ENCODE data around the gene HLF. TPM values are rescaled to one million over a fixed set of nuclear protein-coding genes. Genes with fewer than 3 reads are reported as not detected.

Gene HLF
- total RNA-seq, 1 experiment from 2014 or later: 1.5 TPM

DNA sequence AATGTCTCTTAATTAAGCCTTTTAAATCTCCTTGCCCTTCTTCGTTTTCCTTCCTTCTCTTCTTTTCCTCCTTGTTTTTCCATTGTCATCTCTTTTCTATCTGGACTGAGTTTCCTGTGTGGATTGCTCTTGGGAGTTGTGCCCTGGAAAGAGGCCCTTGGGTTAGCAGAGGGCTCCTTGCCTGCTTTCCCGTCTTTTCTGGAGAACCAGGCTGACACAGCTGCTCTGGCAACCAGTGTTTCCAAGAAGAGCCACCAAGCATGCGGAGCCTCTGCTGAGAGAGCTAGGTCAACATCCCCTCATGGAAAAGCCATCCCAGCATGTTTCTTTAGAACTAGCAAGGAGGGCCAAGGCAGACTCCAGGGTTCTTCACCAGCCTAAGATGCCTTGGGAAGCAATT lies 75.4 kb downstream of the HLF start:
- H3K79me2 ChIP-seq (ENCODE audit: insufficient read depth, low read length): no peaks in the 10 kb centered on the region
- POLR2A ChIA-PET: no interaction called here
- intact Hi-C loops (cut with micrococcal nuclease): no loop called here

More for the DNA sequence above, 75.4 kb downstream of the HLF start:
- Histone ChIP-seq H3K27ac (ENCODE audit: low read depth, low read length) (no peak overlapping the region), H3K9me2 (ENCODE audit: insufficient read depth) (no peaks in the 10 kb centered on the region), H3K27me3 (ENCODE audit: insufficient read depth, low read length) (peaks cover 16% of the 10 kb centered on the region; the same call in 1 of the 2 replicates), H4K20me1 (ENCODE audit: insufficient read depth) (no peaks in the 10 kb centered on the region), H3K36me3 (ENCODE audit: control insufficient read depth in 1 of 2, insufficient read depth in 2 of 2, low read length in 2 of 2) (no peaks in the 10 kb centered on the region), H3K9me3 (ENCODE audit: control insufficient read depth in 1 of 2, insufficient read depth in 1 of 2, low read depth in 1 of 2, low read length in 2 of 2) (no peaks in the 10 kb centered on the region), H2AFZ (ENCODE audit: low read depth, low read length, poor library complexity, severe bottlenecking) (no peak overlapping the region), H3K9ac (ENCODE audit: low read length) (no peak overlapping the region), H3K4me2 (ENCODE audit: low read length) (no peak overlapping the region), H3K4me1 (ENCODE audit: control insufficient read depth in 1 of 2, insufficient read depth in 2 of 2, low read length in 2 of 2) (no peaks in the 10 kb centered on the region), H3K4me3 (replicated peaks in 1 of 2; ENCODE audit: low read depth in 1 of 2, low read length in 2 of 2) (no peak overlapping the region)
- RAD21 ChIA-PET (ENCODE audit: low non-redundant PET in 1 of 2, low total read pairs in 2 of 2, uncharacterized antibody in 2 of 2, unreplicated experiment in 2 of 2): no interaction called here
- no peak for TF ChIP-seq EZH2phosphoT487 (IDR thresholded peaks at IDR 0.05; ENCODE audit: borderline replicate concordance)
- TF ChIP-seq CEBPB (IDR thresholded peaks at IDR 0.05; ENCODE audit: low read depth): no peak
- TF ChIP-seq, protein P1, sequence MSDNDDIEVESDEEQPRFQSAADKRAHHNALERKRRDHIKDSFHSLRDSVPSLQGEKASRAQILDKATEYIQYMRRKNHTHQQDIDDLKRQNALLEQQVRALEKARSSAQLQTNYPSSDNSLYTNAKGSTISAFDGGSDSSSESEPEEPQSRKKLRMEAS (IDR thresholded peaks at IDR 0.05): no peak
- TF ChIP-seq, protein P2, sequence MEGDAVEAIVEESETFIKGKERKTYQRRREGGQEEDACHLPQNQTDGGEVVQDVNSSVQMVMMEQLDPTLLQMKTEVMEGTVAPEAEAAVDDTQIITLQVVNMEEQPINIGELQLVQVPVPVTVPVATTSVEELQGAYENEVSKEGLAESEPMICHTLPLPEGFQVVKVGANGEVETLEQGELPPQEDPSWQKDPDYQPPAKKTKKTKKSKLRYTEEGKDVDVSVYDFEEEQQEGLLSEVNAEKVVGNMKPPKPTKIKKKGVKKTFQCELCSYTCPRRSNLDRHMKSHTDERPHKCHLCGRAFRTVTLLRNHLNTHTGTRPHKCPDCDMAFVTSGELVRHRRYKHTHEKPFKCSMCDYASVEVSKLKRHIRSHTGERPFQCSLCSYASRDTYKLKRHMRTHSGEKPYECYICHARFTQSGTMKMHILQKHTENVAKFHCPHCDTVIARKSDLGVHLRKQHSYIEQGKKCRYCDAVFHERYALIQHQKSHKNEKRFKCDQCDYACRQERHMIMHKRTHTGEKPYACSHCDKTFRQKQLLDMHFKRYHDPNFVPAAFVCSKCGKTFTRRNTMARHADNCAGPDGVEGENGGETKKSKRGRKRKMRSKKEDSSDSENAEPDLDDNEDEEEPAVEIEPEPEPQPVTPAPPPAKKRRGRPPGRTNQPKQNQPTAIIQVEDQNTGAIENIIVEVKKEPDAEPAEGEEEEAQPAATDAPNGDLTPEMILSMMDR (IDR thresholded peaks at IDR 0.05 in 2 of 3, conservative IDR thresholded peaks at IDR 0.05 in 1 of 3; ENCODE audit: borderline replicate concordance in 1 of 3, insufficient read depth in 1 of 3, low read depth in 2 of 3, low read length in 2 of 3): no peak
- TF ChIP-seq, protein P3, sequence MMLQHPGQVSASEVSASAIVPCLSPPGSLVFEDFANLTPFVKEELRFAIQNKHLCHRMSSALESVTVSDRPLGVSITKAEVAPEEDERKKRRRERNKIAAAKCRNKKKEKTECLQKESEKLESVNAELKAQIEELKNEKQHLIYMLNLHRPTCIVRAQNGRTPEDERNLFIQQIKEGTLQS (IDR thresholded peaks at IDR 0.05): no peak
- TF ChIP-seq JUND (IDR thresholded peaks at IDR 0.05): no peak
- no peak for TF ChIP-seq EGR1 (IDR thresholded peaks at IDR 0.05; ENCODE audit: low read depth)
- no peak for TF ChIP-seq SRF (IDR thresholded peaks at IDR 0.05; ENCODE audit: low read depth)
- no peak for TF ChIP-seq SP1 (IDR thresholded peaks at IDR 0.05; ENCODE audit: low read depth)
- no peak for TF ChIP-seq RAD21 (IDR thresholded peaks at IDR 0.05; ENCODE audit: low read depth)
- no peak for TF ChIP-seq SIN3A (IDR thresholded peaks at IDR 0.05; ENCODE audit: low read depth)
- no peak for TF ChIP-seq YY1 (IDR thresholded peaks at IDR 0.05; ENCODE audit: extremely low read depth, insufficient replicate concordance, low read depth, low read length)
- DNase-seq (ENCODE audit: low read depth, low spot score) (no peak), ATAC-seq (no peak)
- BruUV-seq (replicated peaks): no TSS peak
- CTCF ChIA-PET: no interaction called here

Data from HCT116 (cell line).